Lower lobe of right lung (tissue), 2 donors: Measurements from ENCODE around the gene RUNX3. TPM values are rescaled to one million over a fixed set of nuclear protein-coding genes. Genes with fewer than 3 reads are reported as not detected.

Source experiments
- ATAC-seq, 2 donors: fragments of 200-7000 bp; cut with Tn5 transposase; one replicate each; pipeline ENCODE4 v1.9.1; 2020 to 2022; ENCODE audit warnings: mild to moderate bottlenecking in 2 of 2, moderate library complexity in 2 of 2
- DNase-seq: peaks from one replicate; pipeline ENCODE4 v3.0.0-alpha.2; 2020
- H3K27ac ChIP-seq: fragments of 200-600 bp; one replicate; pipeline ENCODE4 v1.8.0; 2022
- H3K27me3 ChIP-seq: fragments of 200-600 bp; one replicate; pipeline ENCODE4 v1.8.0; 2022; ENCODE audit warnings: low read depth
- H3K36me3 ChIP-seq: fragments of 200-600 bp; one replicate; pipeline ENCODE4 v1.8.0; 2022; ENCODE audit warnings: mild to moderate bottlenecking
- H3K4me1 ChIP-seq: fragments of 200-600 bp; one replicate; pipeline ENCODE4 v1.8.0; 2022
- H3K4me3 ChIP-seq: fragments of 200-600 bp; one replicate; pipeline ENCODE4 v1.8.0; 2022; ENCODE audit warnings: mild to moderate bottlenecking
- H3K9me3 ChIP-seq: fragments of 200-600 bp; one replicate; pipeline ENCODE4 v1.8.0; 2022
- intact Hi-C: fragments of 100-400 bp; cut with DNase I; formaldehyde crosslinking; loops from one replicate; pipeline ENCODE4 v1.11.0; 2022
- microRNA-seq: library from miRNA; unstranded; fragments of <30 nt; microRNA quantifications from one replicate; pipeline ENCODE4 v1.2.0, GENCODE V29; 2020; ENCODE audit warnings: borderline number of aligned reads
- total RNA-seq: library from RNA; stranded (reverse); fragmentation: NEBNext Ultra II Directional; extraction: Animal tissue kit (Norgen Biotek cat#: 25700); gene quantifications from one replicate; pipeline ENCODE4 v1.2.1, GENCODE V29; 2021
- TF ChIP-seq, protein P1 (sequence below): fragments of 200-600 bp; IDR thresholded peaks from one replicate; pipeline ENCODE4 v1.8.0; 2022; ENCODE audit warnings: antibody characterized with exemption, mild to moderate bottlenecking
- donor health status: DM: no; HTN: yes; CAD: no; lungs with severe emphysema.

The RUNX3 gene
- total RNA-seq, 1 donor from 2014 or later = 13.1 TPM

DNA sequence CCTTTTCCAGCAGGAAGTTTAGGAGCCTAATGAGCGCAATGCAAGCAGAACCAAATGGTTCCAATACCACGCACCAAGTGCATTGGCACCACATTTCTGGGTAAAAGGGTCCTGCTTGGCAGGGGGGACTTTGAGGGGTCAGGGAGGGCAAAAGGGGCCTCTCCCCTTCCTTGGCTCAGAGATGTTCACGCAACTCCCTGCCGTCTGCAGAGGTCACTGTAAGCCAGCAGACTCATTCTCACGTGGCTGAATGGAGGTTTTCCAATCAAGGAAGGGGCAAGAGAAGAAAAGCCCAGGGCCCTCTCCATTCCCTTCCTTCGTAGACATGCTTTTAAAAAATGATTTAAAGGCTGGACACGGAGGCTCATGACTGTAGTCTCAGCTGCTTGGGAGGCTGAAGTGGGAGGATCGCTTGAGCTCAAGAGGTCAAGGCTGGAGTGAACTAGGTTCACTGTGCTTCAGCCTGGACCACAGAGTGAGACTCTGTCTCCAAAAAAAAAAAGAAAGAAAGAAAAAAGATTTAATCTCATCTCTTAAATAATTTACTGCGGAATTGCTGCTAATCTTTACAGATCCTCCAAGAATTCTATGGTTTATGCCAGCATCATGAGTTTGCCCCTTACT is 80.3 kb downstream of the RUNX3 start:
- intact Hi-C loops = loop anchor here (10.0 kb wide), 1 partner anchor 355 kb away; no protein-coding TSS in a partner anchor
- peaks cover 18% of the 10 kb centered on the region for H3K4me1 ChIP-seq
- peaks cover 5% of the 10 kb centered on the region for H3K36me3 ChIP-seq
- TF ChIP-seq, protein P1, sequence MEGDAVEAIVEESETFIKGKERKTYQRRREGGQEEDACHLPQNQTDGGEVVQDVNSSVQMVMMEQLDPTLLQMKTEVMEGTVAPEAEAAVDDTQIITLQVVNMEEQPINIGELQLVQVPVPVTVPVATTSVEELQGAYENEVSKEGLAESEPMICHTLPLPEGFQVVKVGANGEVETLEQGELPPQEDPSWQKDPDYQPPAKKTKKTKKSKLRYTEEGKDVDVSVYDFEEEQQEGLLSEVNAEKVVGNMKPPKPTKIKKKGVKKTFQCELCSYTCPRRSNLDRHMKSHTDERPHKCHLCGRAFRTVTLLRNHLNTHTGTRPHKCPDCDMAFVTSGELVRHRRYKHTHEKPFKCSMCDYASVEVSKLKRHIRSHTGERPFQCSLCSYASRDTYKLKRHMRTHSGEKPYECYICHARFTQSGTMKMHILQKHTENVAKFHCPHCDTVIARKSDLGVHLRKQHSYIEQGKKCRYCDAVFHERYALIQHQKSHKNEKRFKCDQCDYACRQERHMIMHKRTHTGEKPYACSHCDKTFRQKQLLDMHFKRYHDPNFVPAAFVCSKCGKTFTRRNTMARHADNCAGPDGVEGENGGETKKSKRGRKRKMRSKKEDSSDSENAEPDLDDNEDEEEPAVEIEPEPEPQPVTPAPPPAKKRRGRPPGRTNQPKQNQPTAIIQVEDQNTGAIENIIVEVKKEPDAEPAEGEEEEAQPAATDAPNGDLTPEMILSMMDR = peak; percentile 30
- H3K9me3 ChIP-seq = no peaks in the 10 kb centered on the region
- ATAC-seq (peak in 1 of 2 donors; percentile 37), DNase-seq (no peak)
- no peaks in the 10 kb centered on the region for H3K27me3 ChIP-seq
- H3K27ac ChIP-seq = no peak overlapping the region
- H3K4me3 ChIP-seq = no peak overlapping the region

Small RNAs within 50 kb of the gene (microRNA-seq; reads per million reads assigned to microRNA genes)
- not detected for gene MIR6731

Other genes with a start within 250 kb of the RUNX3 start
- 169 TPM for gene CLIC4, start 184.8 kb downstream of the RUNX3 start, total RNA-seq